HG02759 (cell line): ENCODE measurements around the gene DAAM2.

ENCODE experiments used
- ATAC-seq: cut with Tn5 transposase; IDR thresholded peaks from one replicate; pipeline ENCODE4 v1.9.1; 2021; ENCODE audit warnings: mild to moderate bottlenecking, moderate library complexity; ENCODE audit not compliant: unreplicated experiment

DAAM2 gene

GRCh38 chr6:39881851-39882530, 89.8 kb downstream of the DAAM2 start:
- ATAC-seq: no peak

- ATAC-seq: no peak
Measured at GRCh38 chr6:39882531-39882899, 90.3 kb downstream of the DAAM2 start.

- ATAC-seq: no peak
Measured at GRCh38 chr6:39884696-39885095, 92.5 kb downstream of the DAAM2 start.

GRCh38 chr6:39885691-39886090, 93.5 kb downstream of the DAAM2 start:
- ATAC-seq: no peak

GRCh38 chr6:39886871-39887270, 94.7 kb downstream of the DAAM2 start:
- ATAC-seq: no peak

GRCh38 chr6:39887692-39888450, 95.7 kb downstream of the DAAM2 start:
- no peak for ATAC-seq

GRCh38 chr6:39889229-39889628, 97.1 kb downstream of the DAAM2 start:
- ATAC-seq: no peak

GRCh38 chr6:39891353-39891752, 99.2 kb downstream of the DAAM2 start:
- no peak for ATAC-seq

- ATAC-seq: no peak
Measured at GRCh38 chr6:39891976-39892375, 99.8 kb downstream of the DAAM2 start.

GRCh38 chr6:39892490-39893129, 100.4 kb downstream of the DAAM2 start:
- ATAC-seq: no peak

GRCh38 chr6:39893286-39893685, 101.1 kb downstream of the DAAM2 start:
- ATAC-seq: no peak

GRCh38 chr6:39896701-39897100, 104.5 kb downstream of the DAAM2 start:
- ATAC-seq: no peak

GRCh38 chr6:39897698-39898097, 105.5 kb downstream of the DAAM2 start:
- ATAC-seq: no peak

GRCh38 chr6:39898625-39899024, 106.4 kb downstream of the DAAM2 start:
- no peak for ATAC-seq

- ATAC-seq: no peak
Measured at GRCh38 chr6:39899554-39900295, 107.5 kb downstream of the DAAM2 start.

GRCh38 chr6:39901116-39901655, 109.0 kb downstream of the DAAM2 start:
- ATAC-seq: no peak

- ATAC-seq: no peak
Measured at GRCh38 chr6:39901670-39902069, 109.5 kb downstream of the DAAM2 start.

- no peak for ATAC-seq
Measured at GRCh38 chr6:39902136-39902535, 110.0 kb downstream of the DAAM2 start.

GRCh38 chr6:39902786-39903465, 110.8 kb downstream of the DAAM2 start:
- ATAC-seq: no peak

- no peak for ATAC-seq
Measured at GRCh38 chr6:39903656-39904055, 111.5 kb downstream of the DAAM2 start.
